ENCODE data around the gene ZNF827.

The ZNF827 gene

DNA sequence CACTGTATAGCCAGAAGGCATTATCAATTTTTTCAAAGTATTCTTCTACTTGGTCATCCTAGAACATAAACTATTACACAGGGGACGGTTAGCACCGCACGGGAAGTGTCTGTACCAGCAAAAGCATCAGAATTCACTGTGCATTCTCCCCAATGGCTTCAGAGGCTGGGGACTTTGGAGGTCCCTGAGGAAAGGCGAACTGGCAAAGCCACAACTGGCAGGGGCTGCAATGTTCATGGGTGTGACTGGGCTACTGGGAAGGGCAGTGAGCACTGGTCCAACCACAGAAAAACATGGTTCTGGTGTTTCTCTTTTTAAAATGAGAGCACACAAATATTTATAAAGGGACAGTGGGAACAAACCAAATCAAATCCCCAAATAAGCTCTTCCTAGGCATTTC is 175.2 kb downstream of the ZNF827 start:
- DNase-seq, result no peak

- no peak for DNase-seq
These were observed 175.9 kb downstream of the ZNF827 start for GRCh38 chr4:145762719-145763118.

DNA sequence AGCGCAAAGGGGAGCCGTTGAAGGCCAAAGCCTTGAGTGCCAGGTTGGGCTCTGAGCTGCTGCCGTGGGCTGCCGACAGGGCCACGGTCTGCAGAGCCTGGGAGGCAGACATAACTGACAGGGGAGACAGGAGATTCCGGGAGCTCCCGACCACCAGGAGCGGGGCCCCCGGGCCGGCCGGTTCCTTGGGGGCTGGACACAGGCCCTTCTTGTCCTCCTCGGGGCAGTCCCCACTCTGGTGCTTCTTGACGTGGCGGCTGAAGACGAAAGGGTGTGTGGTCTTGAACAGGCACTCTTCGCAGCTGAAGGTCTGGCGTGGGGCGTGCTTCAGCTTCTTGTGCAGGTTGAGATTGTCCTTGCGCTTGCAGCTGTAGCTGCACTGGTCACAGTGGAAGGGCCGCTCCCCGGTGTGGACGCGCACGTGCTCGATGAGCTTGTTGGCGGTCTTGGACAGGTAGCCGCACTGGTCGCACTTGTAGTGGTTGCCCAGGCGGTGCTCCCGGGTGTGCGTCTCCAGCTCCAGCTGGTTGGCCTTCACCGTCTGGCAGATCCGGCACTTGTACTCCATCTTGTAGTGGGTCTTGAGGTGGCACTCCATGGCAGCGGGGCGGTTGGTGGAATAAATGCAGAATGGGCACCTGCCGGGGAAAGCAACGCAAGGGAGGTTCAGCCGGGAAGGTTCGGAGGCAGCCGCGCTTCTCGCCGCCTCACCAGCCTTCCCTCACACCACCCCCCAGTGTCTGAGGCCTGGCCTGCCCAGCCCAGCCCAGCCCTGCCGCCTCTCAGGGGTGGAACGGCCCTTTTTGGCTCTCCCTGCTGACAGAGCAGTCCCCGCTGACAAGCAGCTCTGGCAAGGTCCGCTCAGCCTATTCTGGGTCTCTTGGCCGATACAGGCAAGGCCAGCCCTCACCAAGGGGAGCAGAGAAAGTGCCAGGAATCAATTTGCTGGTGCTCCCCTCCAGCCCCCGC is 177.4 kb downstream of the ZNF827 start:
- DNase-seq, result peak in 21 of 56 donors; percentile 3 to 59 (median 19)

DNA sequence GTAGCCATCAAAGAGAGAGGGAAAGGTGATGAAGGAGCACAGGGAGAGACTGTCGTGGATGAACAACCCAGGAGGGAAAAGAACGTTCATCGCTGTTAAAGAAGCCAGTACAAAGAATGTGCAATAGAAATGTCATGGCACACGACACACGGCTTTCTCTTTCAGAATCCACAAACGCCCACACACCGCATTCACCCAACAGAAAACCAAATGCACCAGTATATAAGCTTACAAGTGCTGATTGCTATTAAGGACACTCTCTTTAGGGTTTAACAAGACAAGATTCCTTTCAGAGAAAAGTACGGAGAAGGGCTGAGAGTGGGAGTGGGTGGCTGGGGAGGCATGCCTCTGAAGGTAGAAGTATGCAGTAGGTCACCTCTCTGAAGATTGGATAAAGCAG is 178.4 kb downstream of the ZNF827 start:
- DNase-seq, result no peak

DNA sequence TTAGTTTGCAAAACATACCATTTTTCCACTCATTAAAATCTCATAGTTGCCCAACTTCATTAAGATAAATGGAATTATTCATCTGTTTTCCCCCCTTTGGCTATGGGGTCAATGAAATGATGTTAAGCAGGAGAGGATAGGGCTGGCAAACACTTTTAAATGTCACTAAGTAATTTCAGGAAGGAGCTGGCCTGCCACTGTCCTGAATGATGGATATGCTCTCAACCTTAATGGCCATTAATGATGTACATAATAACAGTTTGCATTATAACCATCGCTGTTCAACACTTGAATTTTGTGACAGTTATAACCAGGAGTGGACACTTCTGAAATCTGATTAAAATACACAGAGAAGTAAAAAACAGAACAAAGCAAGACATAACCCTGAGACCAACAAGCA is 181.4 kb downstream of the ZNF827 start:
- DNase-seq, result no peak

GRCh38 chr4:145756244-145756643 is 182.4 kb downstream of the ZNF827 start:
- DNase-seq, result no peak

DNA sequence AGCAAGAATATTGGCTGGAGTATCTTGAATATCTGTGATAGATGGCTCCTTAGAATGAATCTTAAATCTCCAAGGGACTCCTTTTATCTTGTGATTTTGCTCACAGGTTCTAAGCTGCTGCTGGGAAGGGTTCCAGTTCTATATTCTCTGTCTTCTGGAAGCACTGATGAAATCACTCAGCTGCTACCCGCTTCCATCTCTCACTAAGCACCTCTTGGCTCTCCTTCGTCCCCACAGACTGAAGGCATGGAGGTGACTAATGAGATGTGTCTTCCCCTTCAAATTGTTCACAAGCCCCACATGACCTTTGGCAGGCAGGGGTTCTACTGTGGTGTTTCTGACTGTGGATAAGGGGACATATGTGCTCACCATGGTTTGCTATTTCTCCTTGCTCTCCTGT is 182.8 kb downstream of the ZNF827 start:
- DNase-seq, result no peak

DNA sequence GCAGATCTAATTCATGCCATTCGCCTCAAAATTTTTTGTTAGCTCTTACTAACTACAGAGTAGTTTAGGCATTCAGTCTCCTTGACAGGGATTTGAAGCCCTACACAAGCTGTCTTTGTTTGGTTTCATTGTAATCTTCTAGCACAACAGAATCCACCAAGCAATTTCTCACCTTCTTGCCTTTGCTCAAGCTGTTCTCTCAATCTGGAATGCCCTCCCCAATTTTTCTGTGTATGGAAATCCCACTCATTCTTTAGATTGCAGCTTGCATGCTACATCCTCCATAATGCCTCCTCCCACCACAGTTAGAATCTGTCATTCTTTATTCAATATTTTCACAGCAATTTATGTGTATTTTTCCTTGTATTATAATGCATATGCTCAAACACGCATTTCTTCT is 195.0 kb downstream of the ZNF827 start:
- DNase-seq, result no peak

DNA sequence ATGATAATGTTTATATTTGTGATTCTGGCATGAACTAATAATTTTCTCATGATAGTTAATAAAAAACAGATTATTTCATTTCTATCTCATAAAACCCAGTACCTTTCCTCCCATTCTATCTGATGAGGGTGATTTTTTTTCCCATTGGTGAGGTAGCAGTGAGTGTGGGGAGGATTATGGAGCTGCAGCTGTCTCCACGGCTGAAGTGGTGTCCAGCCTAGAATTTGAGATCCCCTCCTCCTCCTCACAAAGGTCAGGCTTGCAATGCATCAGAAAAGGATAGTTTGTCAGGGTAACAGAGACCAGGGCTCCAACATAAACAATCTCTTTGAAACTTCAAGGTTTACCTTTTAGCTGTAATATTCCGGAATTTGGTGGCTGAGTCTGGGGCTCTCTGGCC is 197.8 kb downstream of the ZNF827 start:
- DNase-seq, result no peak

GRCh38 chr4:145739845-145740244 is 198.8 kb downstream of the ZNF827 start:
- DNase-seq, result no peak

- DNase-seq, result no peak
These were observed 202.3 kb downstream of the ZNF827 start for GRCh38 chr4:145736241-145736831.

GRCh38 chr4:145735827-145736226 is 202.8 kb downstream of the ZNF827 start:
- no peak for DNase-seq

GRCh38 chr4:145735347-145735675 is 203.3 kb downstream of the ZNF827 start:
- no peak for DNase-seq

GRCh38 chr4:145734576-145735346 is 203.9 kb downstream of the ZNF827 start:
- peak in 3 of 56 donors; percentile 15 to 51 (median 24) for DNase-seq

DNA sequence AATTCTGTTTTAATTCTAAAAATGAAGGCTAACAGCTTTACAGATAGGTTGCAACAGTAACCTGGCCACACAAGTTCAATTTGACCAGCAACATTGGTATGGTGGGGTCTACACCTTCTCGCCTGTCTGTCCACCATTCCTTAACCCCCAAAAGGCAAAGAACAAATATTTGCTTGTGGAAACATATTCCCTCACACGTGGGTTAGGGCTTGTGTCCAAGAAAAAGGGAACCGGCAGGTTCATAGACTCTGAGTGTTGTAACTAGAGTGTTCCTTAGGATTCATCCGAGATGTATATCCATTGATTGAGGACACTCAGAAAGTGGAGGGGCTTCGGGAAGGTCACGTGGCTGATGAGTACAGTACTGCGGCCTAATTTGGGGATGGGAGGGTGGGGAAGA is 204.6 kb downstream of the ZNF827 start:
- DNase-seq, result no peak

- peak; percentile 40 to 96 (median 88) for DNase-seq
These were observed 205.4 kb downstream of the ZNF827 start for GRCh38 chr4:145732895-145733880.

GRCh38 chr4:145732001-145732815 is 206.4 kb downstream of the ZNF827 start:
- no peak for DNase-seq

DNA sequence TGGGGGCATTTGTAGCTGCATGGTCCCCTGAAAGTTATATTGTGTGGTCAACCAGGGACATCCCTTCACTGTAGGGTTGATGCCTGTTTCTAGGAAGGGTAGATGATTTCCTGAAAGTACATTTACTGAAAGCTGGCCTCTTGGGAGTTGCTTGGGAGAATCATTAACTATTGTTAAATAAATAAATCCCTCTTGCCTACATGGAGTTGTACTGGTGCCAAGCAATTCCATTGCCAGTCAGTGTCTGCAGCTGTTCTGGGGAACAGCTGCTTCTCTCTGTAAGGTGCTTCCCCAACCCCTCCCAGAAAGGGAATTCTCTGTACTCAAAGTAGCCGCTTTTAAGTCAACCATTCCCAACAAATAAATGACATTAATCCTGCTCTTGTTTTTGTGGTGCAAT is 207.6 kb downstream of the ZNF827 start:
- no peak for DNase-seq

DNA sequence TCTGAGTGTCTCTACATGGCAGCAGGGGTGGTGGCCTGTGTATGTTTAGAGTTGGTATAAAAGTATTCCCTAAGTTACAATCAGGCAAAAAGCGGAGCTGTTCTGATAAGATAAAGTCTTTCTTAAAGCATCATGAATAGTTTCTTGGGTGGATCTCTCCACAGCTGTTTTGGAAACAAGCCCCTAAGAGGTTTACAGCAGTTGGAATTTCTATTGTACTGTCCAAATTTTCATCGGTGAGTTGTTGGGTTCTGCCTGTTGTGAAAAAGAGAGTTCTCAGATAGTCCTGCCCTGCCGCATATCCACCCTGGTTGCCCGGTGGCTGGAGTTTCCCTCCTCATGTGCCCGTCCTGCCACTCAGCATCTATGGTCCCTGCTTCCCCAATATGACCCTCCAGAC is 208.6 kb downstream of the ZNF827 start:
- DNase-seq, result no peak

GRCh38 chr4:145723336-145723735 is 215.3 kb downstream of the ZNF827 start:
- no peak for DNase-seq
